Type B pancreatic cell (in vitro differentiated cells): ENCODE data around the gene SDR42E2. TPM values are rescaled to one million over a fixed set of nuclear protein-coding genes. Genes with fewer than 3 reads are reported as not detected.

Experiments
- DNase-seq: peaks from one replicate; pipeline ENCODE4 v3.0.0; 2021; ENCODE audit warnings: mixed read lengths; ENCODE audit not compliant: unreplicated experiment; ENCODE audit errors: extremely low spot score
- H3K27ac Mint-ChIP-seq: 2 replicates; pipeline ENCODE4 v1.8.0; 2021; ENCODE audit warnings: mild to moderate bottlenecking, mixed read lengths
- H3K27me3 Mint-ChIP-seq: 2 replicates; pipeline ENCODE4 v1.8.0; 2021; ENCODE audit warnings: mixed read lengths
- H3K36me3 Mint-ChIP-seq: 2 replicates; pipeline ENCODE4 v1.8.0; 2021; ENCODE audit warnings: mixed read lengths
- H3K4me1 Mint-ChIP-seq: one replicate; pipeline ENCODE4 v1.8.0; 2021; ENCODE audit warnings: mixed read lengths; ENCODE audit not compliant: unreplicated experiment
- H3K4me3 Mint-ChIP-seq: 2 replicates; pipeline ENCODE4 v1.8.0; 2021; ENCODE audit warnings: mild to moderate bottlenecking, mixed read lengths
- H3K9me3 Mint-ChIP-seq: 2 replicates; pipeline ENCODE4 v1.8.0; 2021; ENCODE audit warnings: mixed read lengths
- CTCF ChIP-seq: fragments of 200-600 bp; sonication (generic); conservative IDR thresholded peaks from 2 replicates; pipeline ENCODE4 v1.5.0; 2021; ENCODE audit warnings: antibody characterized with exemption, mild to moderate bottlenecking
- total RNA-seq: library from RNA; stranded (reverse); gene quantifications from 2 replicates; pipeline ENCODE4 v1.2.1, GENCODE V29; 2021; ENCODE audit warnings: low replicate concordance

The SDR42E2 gene
- total RNA-seq, 1 donor from 2014 or later, result 0.19 TPM

- no peak overlapping the region for H3K4me3 Mint-ChIP-seq
- H3K36me3 Mint-ChIP-seq, result no peaks in the 10 kb centered on the region
- peak overlapping the region; percentile 81 for H3K27ac Mint-ChIP-seq
- peaks cover 13% of the 10 kb centered on the region for H3K4me1 Mint-ChIP-seq
- DNase-seq, result no peak
- H3K27me3 Mint-ChIP-seq, result no peaks in the 10 kb centered on the region
- H3K9me3 Mint-ChIP-seq, result peaks cover 5% of the 10 kb centered on the region
- no peak for TF ChIP-seq CTCF
These were observed 39.9 kb downstream of the SDR42E2 start for GRCh38 chr16:22202261-22202637.

GRCh38 chr16:22203091-22203490, 40.8 kb downstream of the SDR42E2 start:
- Mint-ChIP-seq H3K27ac (no peak overlapping the region), H3K9me3 (peaks cover 5% of the 10 kb centered on the region), H3K4me3 (no peak overlapping the region), H3K4me1 (peaks cover 20% of the 10 kb centered on the region), H3K36me3 (no peaks in the 10 kb centered on the region), H3K27me3 (no peaks in the 10 kb centered on the region)
- no peak for DNase-seq
- no peak for TF ChIP-seq CTCF

- no peak for DNase-seq
These were observed 41.9 kb downstream of the SDR42E2 start for GRCh38 chr16:22204091-22204655.

GRCh38 chr16:22205577-22206012, 43.3 kb downstream of the SDR42E2 start:
- DNase-seq, result no peak
- H3K36me3 Mint-ChIP-seq, result peaks cover 2% of the 10 kb centered on the region
- TF ChIP-seq CTCF, result no peak
- peaks cover 15% of the 10 kb centered on the region for H3K4me1 Mint-ChIP-seq
- H3K4me3 Mint-ChIP-seq, result peak overlapping the region; percentile 98
- H3K27ac Mint-ChIP-seq, result peak overlapping the region; percentile 87
- no peaks in the 10 kb centered on the region for H3K27me3 Mint-ChIP-seq
- peaks cover 5% of the 10 kb centered on the region for H3K9me3 Mint-ChIP-seq

More at GRCh38 chr16:22204091-22204655, 41.9 kb downstream of the SDR42E2 start:
- Mint-ChIP-seq H3K4me1 (peaks cover 15% of the 10 kb centered on the region), H3K9me3 (peaks cover 5% of the 10 kb centered on the region), H3K36me3 (no peaks in the 10 kb centered on the region), H3K27me3 (no peaks in the 10 kb centered on the region), H3K4me3 (peak overlapping the region; percentile 81), H3K27ac (peak overlapping the region; percentile 87)
- no peak for TF ChIP-seq CTCF

GRCh38 chr16:22206013-22206841, 43.9 kb downstream of the SDR42E2 start, which contains the start of gene EEF2K:
TSS of gene EEF2K (plus strand) at chr16:22206278. CDS start at chr16:22225730, 19,452 bp downstream.
- Mint-ChIP-seq H3K27ac (peak within 1 kb of the TSS; percentile 87), H3K4me3 (peak within 1 kb of the TSS; percentile 98), H3K36me3 (peaks cover 4% of the 10 kb centered on the region), H3K9me3 (peaks cover 5% of the 10 kb centered on the region), H3K4me1 (peaks cover 15% of the 10 kb centered on the region), H3K27me3 (no peaks in the 10 kb centered on the region)
- peak; percentile 92 for DNase-seq
- TF ChIP-seq CTCF, result peak; percentile 88
